Natural killer cell treated with Interleukin-12 subunit alpha and Interleukin-12 subunit beta and Interleukin-15 and Interleukin-18, amount 100 ng/mL, for 72 hours (primary cell): ENCODE measurements around the gene RTCA. TPM values are rescaled to one million over a fixed set of nuclear protein-coding genes. Genes with fewer than 3 reads are reported as not detected.
"Not testable (repeated sequence)": the region's sequence is repeated elsewhere in the genome, so short reads cannot be mapped to it uniquely, and the experiment has no call there.

Experiments used
- ATAC-seq, 2 donors: fragments of 150-1000 bp; cut with Tn5 transposase in 1 of 2; sonication (Bioruptor Pico), chemical (Tn5 transposase) in 1 of 2; 2 replicates each; pipeline ENCODE4 v1.10.0; 2021
- DNase-seq: peaks from one replicate; pipeline ENCODE4 v3.0.0; 2022; ENCODE audit warnings: low spot score
- H3K27ac Mint-ChIP-seq, 2 donors: 1 replicate in 1 of 2; 2 replicates in 1 of 2; pipeline ENCODE4 v1.8.0; 2022; ENCODE audit warnings: mixed read lengths in 2 of 2, mild to moderate bottlenecking in 1 of 2, moderate library complexity in 1 of 2
- H3K27me3 Mint-ChIP-seq, 2 donors: 1 replicate in 1 of 2; 2 replicates in 1 of 2; pipeline ENCODE4 v1.8.0; 2022; ENCODE audit warnings: mixed read lengths in 2 of 2
- H3K36me3 Mint-ChIP-seq: one replicate; pipeline ENCODE4 v1.8.0; 2022; ENCODE audit warnings: mixed read lengths
- H3K4me1 Mint-ChIP-seq, 2 donors: 1 replicate in 1 of 2; 2 replicates in 1 of 2; pipeline ENCODE4 v1.8.0; 2022; ENCODE audit warnings: low read depth in 2 of 2, mixed read lengths in 2 of 2, mild to moderate bottlenecking in 1 of 2
- H3K4me3 Mint-ChIP-seq: one replicate; pipeline ENCODE4 v1.8.0; 2022; ENCODE audit warnings: mixed read lengths
- H3K9me3 Mint-ChIP-seq: 2 replicates; pipeline ENCODE4 v1.8.0; 2022; ENCODE audit warnings: mixed read lengths
- total RNA-seq, 2 donors: library from RNA; stranded (reverse); gene quantifications; one replicate each; pipeline ENCODE4 v1.2.3, GENCODE V29; 2022

RTCA gene
- total RNA-seq, 2 donors from 2014 or later = 65.2 to 71.5 TPM

DNA sequence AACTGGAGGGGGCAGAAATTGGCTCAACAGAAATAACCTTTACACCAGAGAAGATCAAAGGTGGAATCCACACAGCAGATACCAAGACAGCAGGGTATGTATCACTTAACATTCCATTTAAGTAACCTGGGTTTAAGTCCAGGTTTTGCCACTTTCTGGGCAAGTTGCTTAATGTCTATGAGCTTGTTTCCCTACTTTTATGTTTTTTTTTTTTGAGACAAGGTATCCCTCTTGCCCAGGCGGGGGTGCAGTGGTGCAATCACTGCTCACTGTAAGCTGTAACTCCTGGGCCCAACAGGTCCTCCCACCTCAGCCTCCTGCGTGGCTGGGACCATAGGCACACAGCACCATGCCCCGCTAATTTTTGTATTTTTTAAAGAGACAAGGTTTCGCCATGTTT, 2.2 kb downstream of the RTCA start:
- DNase-seq (no peak), ATAC-seq (no peak)
- Mint-ChIP-seq H3K36me3 (peaks cover 30% of the 10 kb centered on the region), H3K27me3 (no peaks in the 10 kb centered on the region), H3K4me3 (peak overlapping the region; percentile 97), H3K9me3 (no peaks in the 10 kb centered on the region), H3K4me1 (peaks cover 33 to 34% of the 10 kb centered on the region in 2 donors), H3K27ac (peak overlapping the region in 1 of 2 donors; percentile 31)

DNA sequence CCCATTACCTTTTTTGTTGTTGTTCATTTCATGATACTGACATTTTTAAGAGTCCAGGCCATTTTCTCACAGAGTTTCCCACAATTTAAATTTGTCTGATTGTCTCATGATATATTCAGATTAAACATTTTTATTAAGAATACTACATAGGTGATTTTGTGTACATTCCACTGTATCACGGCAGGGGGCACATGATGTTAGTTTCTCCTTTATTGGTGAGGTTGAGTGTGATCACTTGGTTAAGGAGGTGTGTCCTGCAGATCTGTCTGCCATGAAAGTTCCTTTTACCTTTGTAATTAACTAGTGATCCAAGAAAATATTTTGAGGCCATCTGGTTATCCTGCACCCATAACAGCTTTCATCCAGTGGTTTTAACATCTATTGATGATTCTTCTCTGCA, 11.8 kb downstream of the RTCA start:
- Mint-ChIP-seq H3K27me3 (no peaks in the 10 kb centered on the region), H3K36me3 (peaks cover 42% of the 10 kb centered on the region), H3K4me1 (peaks cover 14 to 38% of the 10 kb centered on the region in 2 donors), H3K9me3 (no peaks in the 10 kb centered on the region), H3K4me3 (no peak overlapping the region), H3K27ac (no peak overlapping the region)
- no peak for ATAC-seq
- DNase-seq = no peak

- H3K36me3 Mint-ChIP-seq = peaks cover 34% of the 10 kb centered on the region
- ATAC-seq (no peak), DNase-seq (no peak)
- H3K27ac Mint-ChIP-seq = peak overlapping the region; percentile 1 to 7
- no peaks in the 10 kb centered on the region for H3K9me3 Mint-ChIP-seq
- no peaks in the 10 kb centered on the region for H3K27me3 Mint-ChIP-seq
- no peak overlapping the region for H3K4me3 Mint-ChIP-seq
- peaks cover 10 to 33% of the 10 kb centered on the region in 2 donors for H3K4me1 Mint-ChIP-seq
Measured at GRCh38 chr1:100279358-100279923, 13.4 kb downstream of the RTCA start.

DNA sequence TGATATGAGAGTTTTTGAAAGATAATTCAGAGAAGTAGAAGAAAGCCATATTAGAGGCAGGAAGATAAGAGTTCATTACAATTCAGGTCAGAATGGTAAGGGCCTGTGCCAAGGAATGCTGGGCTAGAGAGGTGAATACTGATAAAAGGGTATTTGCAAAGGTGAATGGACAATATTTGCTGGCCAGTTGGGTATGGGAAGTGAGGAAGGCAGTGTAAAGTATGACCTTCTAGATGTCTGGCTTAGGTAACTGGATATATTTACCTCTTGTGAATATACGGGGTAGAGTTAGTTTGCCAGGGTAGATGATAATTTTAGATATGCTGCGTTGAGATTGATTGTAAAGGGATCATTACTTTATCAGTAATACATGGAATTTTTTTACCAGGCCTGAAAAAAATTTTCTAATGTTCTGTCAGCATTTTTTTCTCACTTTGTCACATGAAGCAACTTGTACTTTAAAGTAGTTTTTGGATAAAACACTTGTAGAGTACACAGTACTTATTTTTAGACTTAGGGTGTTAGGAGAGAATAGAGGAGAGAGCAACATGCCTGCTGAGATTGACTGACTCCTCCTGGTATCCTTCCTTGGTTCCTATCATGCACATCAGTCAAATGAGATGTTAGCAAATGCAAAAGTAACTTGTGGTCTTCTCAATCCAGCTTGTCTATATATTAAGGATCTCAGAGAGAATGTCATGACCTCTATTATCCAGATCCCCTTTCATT, 14.1 kb downstream of the RTCA start:
- peaks cover 31% of the 10 kb centered on the region for H3K36me3 Mint-ChIP-seq
- DNase-seq = no peak
- ATAC-seq = no peak
- no peaks in the 10 kb centered on the region for H3K9me3 Mint-ChIP-seq
- peaks cover 10 to 33% of the 10 kb centered on the region in 2 donors for H3K4me1 Mint-ChIP-seq
- H3K27me3 Mint-ChIP-seq = no peaks in the 10 kb centered on the region
- H3K4me3 Mint-ChIP-seq = no peak overlapping the region
- peak overlapping the region; percentile 1 to 7 for H3K27ac Mint-ChIP-seq

DNA sequence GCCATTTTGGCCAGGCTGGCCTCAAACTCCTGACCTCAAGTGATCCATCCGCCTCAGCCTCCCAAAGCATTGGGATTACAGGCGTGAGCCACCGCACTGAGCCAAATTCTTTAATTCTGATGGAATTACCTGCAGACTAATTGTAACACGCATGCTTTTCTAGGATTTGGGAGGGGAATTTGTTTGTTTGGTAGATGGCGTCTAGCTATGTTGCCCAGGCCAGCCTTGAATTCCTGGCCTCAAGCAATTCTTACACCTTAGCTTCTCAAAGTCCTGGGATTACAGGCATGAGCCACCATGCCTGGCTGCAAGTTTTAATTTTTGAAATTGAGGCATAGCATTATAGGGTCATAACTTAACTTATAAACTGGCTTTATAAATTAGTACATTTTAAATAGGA, 18.6 kb downstream of the RTCA start:
- Mint-ChIP-seq H3K36me3 (peaks cover 24% of the 10 kb centered on the region), H3K4me3 (no peak overlapping the region), H3K27ac (no peak overlapping the region), H3K4me1 (peaks cover 4 to 13% of the 10 kb centered on the region in 2 donors), H3K27me3 (no peaks in the 10 kb centered on the region), H3K9me3 (no peaks in the 10 kb centered on the region)
- ATAC-seq = no peak
- DNase-seq = no peak

DNA sequence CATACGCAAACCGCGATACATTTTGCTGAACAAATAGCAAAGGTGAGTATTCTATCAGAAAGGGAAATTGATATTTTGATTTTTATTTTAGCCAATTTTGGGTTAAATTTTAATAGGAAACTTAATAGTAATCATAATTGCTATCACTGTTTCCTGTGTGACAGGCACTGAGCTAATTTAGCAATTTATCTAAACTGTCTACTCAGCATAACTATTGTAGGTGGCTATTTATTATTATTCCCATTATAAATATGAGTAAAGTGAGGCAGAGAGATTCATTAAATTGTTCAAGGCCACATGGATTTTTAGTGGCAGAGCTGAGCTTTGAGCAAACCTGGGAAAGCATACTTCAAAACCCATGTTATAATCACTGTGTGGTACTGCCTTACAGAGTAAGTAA, 21.1 kb downstream of the RTCA start:
- ATAC-seq (no peak), DNase-seq (no peak)
- Mint-ChIP-seq H3K4me3 (no peak overlapping the region), H3K9me3 (no peaks in the 10 kb centered on the region), H3K4me1 (no peaks in the 10 kb centered on the region), H3K27ac (no peak overlapping the region), H3K36me3 (peaks cover 21% of the 10 kb centered on the region), H3K27me3 (no peaks in the 10 kb centered on the region)

GRCh38 chr1:100290291-100290690, 24.3 kb downstream of the RTCA start:
- H3K9me3 Mint-ChIP-seq = no peaks in the 10 kb centered on the region
- DNase-seq (no peak), ATAC-seq (no peak)
- H3K27me3 Mint-ChIP-seq = no peaks in the 10 kb centered on the region
- no peak overlapping the region for H3K4me3 Mint-ChIP-seq
- peaks cover 26% of the 10 kb centered on the region for H3K36me3 Mint-ChIP-seq
- H3K4me1 Mint-ChIP-seq = peaks cover 0 to 7% of the 10 kb centered on the region in 2 donors
- peak overlapping the region in 1 of 2 donors; percentile 19 for H3K27ac Mint-ChIP-seq

DNA sequence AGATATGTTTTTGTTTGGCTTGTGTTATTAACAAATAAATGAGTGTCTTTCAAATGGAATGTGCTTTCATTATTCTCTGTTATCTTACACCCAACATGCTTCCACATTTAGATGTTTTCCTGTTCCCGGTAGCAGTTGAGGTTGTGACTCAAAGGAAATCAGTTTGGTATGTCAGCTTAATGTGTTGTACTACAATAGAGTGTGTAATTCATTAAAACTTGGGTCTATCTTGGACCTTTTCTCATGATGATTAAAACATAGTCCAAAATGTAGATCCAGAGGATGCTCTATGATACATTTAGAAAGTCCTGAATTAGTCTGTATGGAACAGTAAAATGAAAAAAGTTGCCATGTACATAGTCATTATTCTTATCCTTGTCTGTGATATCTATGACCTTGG, 26.7 kb downstream of the RTCA start:
- Mint-ChIP-seq H3K27me3 (no peaks in the 10 kb centered on the region), H3K4me1 (peaks cover 0 to 7% of the 10 kb centered on the region in 2 donors), H3K36me3 (peaks cover 17% of the 10 kb centered on the region), H3K27ac (peak overlapping the region in 1 of 2 donors; percentile 35), H3K4me3 (no peak overlapping the region), H3K9me3 (no peaks in the 10 kb centered on the region)
- ATAC-seq (peak in 1 of 2 donors; percentile 69), DNase-seq (no peak)

- no peak for DNase-seq
- no peak overlapping the region for H3K27ac Mint-ChIP-seq
- ATAC-seq = no peak
- H3K4me3 Mint-ChIP-seq = no peak overlapping the region
- peaks cover 3 to 13% of the 10 kb centered on the region in 2 donors for H3K4me1 Mint-ChIP-seq
- H3K36me3 Mint-ChIP-seq = peaks cover 15% of the 10 kb centered on the region
- H3K9me3 Mint-ChIP-seq = no peaks in the 10 kb centered on the region
- no peaks in the 10 kb centered on the region for H3K27me3 Mint-ChIP-seq
Measured at GRCh38 chr1:100296140-100296539, 30.1 kb downstream of the RTCA start.

GRCh38 chr1:100296997-100297396, 31.0 kb downstream of the RTCA start:
- Mint-ChIP-seq H3K36me3 (peaks cover 12% of the 10 kb centered on the region), H3K4me1 (peaks cover 3 to 13% of the 10 kb centered on the region in 2 donors)
- H3K27ac Mint-ChIP-seq, DNase-seq, H3K4me3 Mint-ChIP-seq, ATAC-seq, H3K9me3 Mint-ChIP-seq, H3K27me3 Mint-ChIP-seq: not testable (repeated sequence)

- H3K4me3 Mint-ChIP-seq = no peak overlapping the region
- H3K36me3 Mint-ChIP-seq = peaks cover 4% of the 10 kb centered on the region
- ATAC-seq = no peak
- peaks cover 3 to 6% of the 10 kb centered on the region in 2 donors for H3K4me1 Mint-ChIP-seq
- DNase-seq = no peak
- no peaks in the 10 kb centered on the region for H3K27me3 Mint-ChIP-seq
- no peaks in the 10 kb centered on the region for H3K9me3 Mint-ChIP-seq
- H3K27ac Mint-ChIP-seq = no peak overlapping the region
Measured at GRCh38 chr1:100298512-100298911, 32.5 kb downstream of the RTCA start.

DNA sequence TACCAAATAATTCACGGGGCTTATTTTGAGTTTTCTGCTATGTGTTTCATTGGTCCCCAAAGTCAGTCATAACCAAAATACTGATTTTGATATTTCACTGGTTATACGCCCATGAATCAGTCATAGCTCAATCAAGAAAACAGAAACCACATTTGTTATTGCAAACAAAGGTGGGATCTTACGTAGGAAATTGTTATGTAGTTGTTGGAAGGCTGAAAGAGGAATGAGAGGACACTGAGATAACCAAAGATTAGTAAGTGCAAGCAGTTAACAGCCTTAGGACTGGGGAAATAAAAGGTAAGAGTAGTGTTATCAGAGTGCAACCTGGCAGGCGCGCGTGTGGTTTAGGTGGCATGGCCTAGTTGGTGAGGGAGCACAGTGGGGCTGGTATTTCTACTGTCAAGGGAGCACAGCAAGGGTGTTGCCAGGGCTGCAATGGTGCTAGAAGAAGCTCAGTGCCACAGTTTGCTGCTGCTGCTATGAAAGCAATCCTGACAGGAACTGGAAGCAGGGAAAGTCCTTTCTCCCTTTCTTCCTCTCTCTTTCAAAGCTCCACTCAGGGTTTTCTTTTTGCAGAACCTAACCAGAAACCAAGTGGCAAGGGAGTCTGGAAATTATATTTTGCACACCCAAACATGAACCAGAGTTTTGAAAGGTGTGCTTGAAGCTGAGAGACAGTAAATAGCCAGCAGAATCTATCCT, 33.7 kb downstream of the RTCA start:
- Mint-ChIP-seq H3K4me3 (no peak overlapping the region), H3K4me1 (peaks cover 3 to 6% of the 10 kb centered on the region in 2 donors), H3K27ac (no peak overlapping the region), H3K9me3 (no peaks in the 10 kb centered on the region), H3K36me3 (peaks cover 4% of the 10 kb centered on the region), H3K27me3 (no peaks in the 10 kb centered on the region)
- ATAC-seq = peak; percentile 53 to 85
- DNase-seq = no peak

- Mint-ChIP-seq H3K4me3 (no peak overlapping the region), H3K27ac (no peak overlapping the region), H3K9me3 (no peaks in the 10 kb centered on the region), H3K36me3 (peaks cover 4% of the 10 kb centered on the region), H3K27me3 (no peaks in the 10 kb centered on the region), H3K4me1 (peaks cover 3 to 6% of the 10 kb centered on the region in 2 donors)
- DNase-seq (no peak), ATAC-seq (no peak)
Measured at GRCh38 chr1:100300691-100301090, 34.7 kb downstream of the RTCA start.

DNA sequence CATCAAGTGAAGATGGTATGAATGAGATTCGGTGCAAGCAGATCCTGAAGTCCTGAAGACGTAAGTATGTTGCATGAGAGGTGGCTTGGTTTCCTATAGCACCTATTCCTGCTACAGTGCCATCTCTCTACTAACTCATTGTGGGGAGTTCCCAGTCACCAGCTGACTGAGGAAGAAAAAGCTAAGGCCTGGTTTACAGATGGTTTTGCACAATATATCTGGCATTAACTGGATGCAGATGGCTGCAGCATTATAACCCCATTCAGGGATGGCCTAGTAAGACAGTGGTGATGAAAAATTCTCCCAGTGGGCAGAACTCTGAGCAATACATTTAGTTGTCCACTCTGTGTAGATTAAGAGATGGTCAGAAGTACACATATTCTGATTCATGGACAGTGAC, 36.7 kb downstream of the RTCA start:
- Mint-ChIP-seq H3K4me1 (peaks cover 3 to 17% of the 10 kb centered on the region in 2 donors), H3K27ac (no peak overlapping the region), H3K36me3 (no peaks in the 10 kb centered on the region), H3K27me3 (no peaks in the 10 kb centered on the region), H3K4me3 (no peak overlapping the region), H3K9me3 (no peaks in the 10 kb centered on the region)
- ATAC-seq = no peak
- no peak for DNase-seq
